C4-2B (cell line): ENCODE data around the gene IFNK.

Experiments
- H3K27ac ChIP-seq: fragments of 450-650 bp; 2 replicates; pipeline ENCODE4 v1.5.1; 2017
- CTCF ChIP-seq: fragments of 450-650 bp; conservative IDR thresholded peaks from 2 replicates; pipeline ENCODE4 v1.5.1; 2017; ENCODE audit warnings: mild to moderate bottlenecking
- ZFX ChIP-seq: fragments of 450-650 bp; IDR thresholded peaks from 2 replicates; pipeline ENCODE4 v1.6.1; 2017

The IFNK gene

GRCh38 chr9:27527702-27528075 lies 3.6 kb downstream of the IFNK start:
- H3K27ac ChIP-seq: no peak overlapping the region
- TF ChIP-seq ZFX (no peak), CTCF (no peak)

GRCh38 chr9:27528076-27528885 lies 4.2 kb downstream of the IFNK start:
- H3K27ac ChIP-seq: no peak overlapping the region
- TF ChIP-seq CTCF: no peak
- no peak for TF ChIP-seq ZFX

GRCh38 chr9:27528886-27529315 lies 4.8 kb downstream of the IFNK start:
- no peak for TF ChIP-seq ZFX
- no peak for TF ChIP-seq CTCF
- no peak overlapping the region for H3K27ac ChIP-seq

- TF ChIP-seq CTCF (peak; percentile 95), ZFX (no peak)
- no peak within 1 kb of the TSS for H3K27ac ChIP-seq
These were observed 5.5 kb downstream of the IFNK start, which contains the start of gene MOB3B for GRCh38 chr9:27529316-27530278. Gene MOB3B (minus strand): TSS chr9:27529814. CDS start chr9:27455550, 74,264 bp downstream.

GRCh38 chr9:27530915-27531755 lies 7.0 kb downstream of the IFNK start:
- no peak overlapping the region for H3K27ac ChIP-seq
- TF ChIP-seq CTCF (no peak), ZFX (no peak)

- no peak overlapping the region for H3K27ac ChIP-seq
- no peak for TF ChIP-seq ZFX
- TF ChIP-seq CTCF: no peak
These were observed 8.0 kb downstream of the IFNK start for GRCh38 chr9:27532046-27532445.
